ENCODE data around the gene NEDD8.
"Not testable (repeated sequence)": the region's sequence is repeated elsewhere in the genome, so short reads cannot be mapped to it uniquely, and the experiment has no call there.

GRCh38 chr14:24216876-24217275 is 15.3 kb downstream of the NEDD8 start:
- not testable (repeated sequence) for TF ChIP-seq CTCF, POLR2A (IDR thresholded peaks at IDR 0.05)
